ENCODE measurements around the gene GABBR2.

DNA sequence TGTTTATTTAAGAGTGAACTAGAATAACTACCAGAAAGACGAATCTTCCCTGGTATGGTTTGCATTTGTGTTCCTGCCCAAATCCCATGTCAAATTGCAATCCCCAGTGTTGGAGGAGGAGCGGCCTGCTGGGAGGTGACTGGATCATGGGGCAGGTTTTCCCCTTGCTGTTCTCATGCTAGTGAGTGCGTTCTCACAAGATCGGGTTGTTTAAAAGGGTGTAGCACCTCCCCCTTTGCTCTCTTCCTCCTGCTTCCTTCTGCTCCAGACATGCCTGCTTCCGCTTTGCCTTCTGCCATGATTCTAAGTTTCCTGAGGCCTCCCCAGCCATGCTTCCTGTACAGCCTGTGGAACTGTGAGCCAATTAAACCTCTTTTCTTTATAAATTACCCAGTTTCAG is 242.9 kb downstream of the GABBR2 start:
- TF ChIP-seq, protein P1, sequence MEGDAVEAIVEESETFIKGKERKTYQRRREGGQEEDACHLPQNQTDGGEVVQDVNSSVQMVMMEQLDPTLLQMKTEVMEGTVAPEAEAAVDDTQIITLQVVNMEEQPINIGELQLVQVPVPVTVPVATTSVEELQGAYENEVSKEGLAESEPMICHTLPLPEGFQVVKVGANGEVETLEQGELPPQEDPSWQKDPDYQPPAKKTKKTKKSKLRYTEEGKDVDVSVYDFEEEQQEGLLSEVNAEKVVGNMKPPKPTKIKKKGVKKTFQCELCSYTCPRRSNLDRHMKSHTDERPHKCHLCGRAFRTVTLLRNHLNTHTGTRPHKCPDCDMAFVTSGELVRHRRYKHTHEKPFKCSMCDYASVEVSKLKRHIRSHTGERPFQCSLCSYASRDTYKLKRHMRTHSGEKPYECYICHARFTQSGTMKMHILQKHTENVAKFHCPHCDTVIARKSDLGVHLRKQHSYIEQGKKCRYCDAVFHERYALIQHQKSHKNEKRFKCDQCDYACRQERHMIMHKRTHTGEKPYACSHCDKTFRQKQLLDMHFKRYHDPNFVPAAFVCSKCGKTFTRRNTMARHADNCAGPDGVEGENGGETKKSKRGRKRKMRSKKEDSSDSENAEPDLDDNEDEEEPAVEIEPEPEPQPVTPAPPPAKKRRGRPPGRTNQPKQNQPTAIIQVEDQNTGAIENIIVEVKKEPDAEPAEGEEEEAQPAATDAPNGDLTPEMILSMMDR (conservative IDR thresholded peaks at IDR 0.05): no peak
- TF ChIP-seq EZH2 (IDR thresholded peaks at IDR 0.05; ENCODE audit: low read depth): no peak
